ENCODE results near the gene GPR37. TPM values are rescaled to one million over a fixed set of nuclear protein-coding genes. Genes with fewer than 3 reads are reported as not detected.

Gene GPR37
- total and polyA plus RNA-seq, 8 donors = 2.0 to 6.9 (median 5.3) TPM

DNA sequence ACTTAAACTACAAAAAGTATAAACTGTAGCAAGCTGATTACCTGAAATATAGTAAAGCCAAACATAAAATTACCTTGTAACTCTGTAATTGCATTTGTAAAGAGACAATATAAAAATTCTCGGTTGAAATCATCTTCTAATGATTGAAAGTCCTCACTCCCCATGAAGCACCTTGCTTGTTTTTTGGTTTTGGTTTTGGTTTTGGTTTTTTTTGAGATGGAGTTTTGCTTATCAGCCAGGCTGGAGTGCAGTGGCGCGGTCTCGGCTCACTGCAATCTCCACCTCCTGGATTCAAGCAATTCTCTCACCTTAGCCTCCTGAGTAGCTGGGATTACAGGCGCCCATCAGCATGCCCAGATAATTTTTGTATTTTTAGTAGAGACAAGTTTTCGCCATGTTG is 33.9 kb upstream of the GPR37 start:
- intact Hi-C loops (cut with DNase I) = no loop called here
- DNase-seq = no peak
- no peak for ATAC-seq
- no peak overlapping the region for H3K4me3 ChIP-seq
- H3K27ac ChIP-seq = no peak overlapping the region
- peaks cover 0 to 2% of the 10 kb centered on the region in 2 donors for H3K9me3 ChIP-seq
- H3K36me3 ChIP-seq = no peaks in the 10 kb centered on the region
- TF ChIP-seq, protein P1, sequence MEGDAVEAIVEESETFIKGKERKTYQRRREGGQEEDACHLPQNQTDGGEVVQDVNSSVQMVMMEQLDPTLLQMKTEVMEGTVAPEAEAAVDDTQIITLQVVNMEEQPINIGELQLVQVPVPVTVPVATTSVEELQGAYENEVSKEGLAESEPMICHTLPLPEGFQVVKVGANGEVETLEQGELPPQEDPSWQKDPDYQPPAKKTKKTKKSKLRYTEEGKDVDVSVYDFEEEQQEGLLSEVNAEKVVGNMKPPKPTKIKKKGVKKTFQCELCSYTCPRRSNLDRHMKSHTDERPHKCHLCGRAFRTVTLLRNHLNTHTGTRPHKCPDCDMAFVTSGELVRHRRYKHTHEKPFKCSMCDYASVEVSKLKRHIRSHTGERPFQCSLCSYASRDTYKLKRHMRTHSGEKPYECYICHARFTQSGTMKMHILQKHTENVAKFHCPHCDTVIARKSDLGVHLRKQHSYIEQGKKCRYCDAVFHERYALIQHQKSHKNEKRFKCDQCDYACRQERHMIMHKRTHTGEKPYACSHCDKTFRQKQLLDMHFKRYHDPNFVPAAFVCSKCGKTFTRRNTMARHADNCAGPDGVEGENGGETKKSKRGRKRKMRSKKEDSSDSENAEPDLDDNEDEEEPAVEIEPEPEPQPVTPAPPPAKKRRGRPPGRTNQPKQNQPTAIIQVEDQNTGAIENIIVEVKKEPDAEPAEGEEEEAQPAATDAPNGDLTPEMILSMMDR (IDR thresholded peaks at IDR 0.05) = no peak
- H3K27me3 ChIP-seq = peaks cover 0 to 4% of the 10 kb centered on the region in 2 donors
- no peaks in the 10 kb centered on the region for H3K4me1 ChIP-seq

DNA sequence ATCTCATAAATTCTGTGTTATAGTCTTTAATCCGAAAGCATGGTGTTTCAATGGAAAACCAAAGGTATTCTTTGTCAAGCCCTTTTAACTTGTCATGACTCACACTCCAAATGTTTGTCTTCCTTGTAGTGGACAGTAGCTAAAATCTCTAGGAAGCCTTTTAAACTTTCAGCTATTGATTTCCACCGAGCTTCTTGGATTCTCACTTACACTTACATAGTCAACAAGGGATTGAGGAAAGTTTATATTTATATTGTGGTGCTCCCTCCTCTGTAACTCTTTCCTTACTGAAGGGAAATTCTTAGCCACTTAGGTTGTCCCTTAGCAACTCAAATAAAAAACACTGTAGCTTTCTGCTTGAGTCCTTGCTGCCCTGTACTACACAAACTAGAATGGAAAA is 31.2 kb upstream of the GPR37 start:
- DNase-seq (no peak), ATAC-seq (no peak)
- intact Hi-C loops (cut with DNase I) = no loop called here
- TF ChIP-seq, protein P1 (IDR thresholded peaks at IDR 0.05) = no peak
- no peaks in the 10 kb centered on the region for H3K36me3 ChIP-seq
- H3K4me3 ChIP-seq = no peak overlapping the region
- no peak overlapping the region for H3K27ac ChIP-seq
- no peaks in the 10 kb centered on the region for H3K4me1 ChIP-seq
- H3K27me3 ChIP-seq = peaks cover 0 to 4% of the 10 kb centered on the region in 2 donors
- H3K9me3 ChIP-seq = peaks cover 0 to 2% of the 10 kb centered on the region in 2 donors

DNA sequence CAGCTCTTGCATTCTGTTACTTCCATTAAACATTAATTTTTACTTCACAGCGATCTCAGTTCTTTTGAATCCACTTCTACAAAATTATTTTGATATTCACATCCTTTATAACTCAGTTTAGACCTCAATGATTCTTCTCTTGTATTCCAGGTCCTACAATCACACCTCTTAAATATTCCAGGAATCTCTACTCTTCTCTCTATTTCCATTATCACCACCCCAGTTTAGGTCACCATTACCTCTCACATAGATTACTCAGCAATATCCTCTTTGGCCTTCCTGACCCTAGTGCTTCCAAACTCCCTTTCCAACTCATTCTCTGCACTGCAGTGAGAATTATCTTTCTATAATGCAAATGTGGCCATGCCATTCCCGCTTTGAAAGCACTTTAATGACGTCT is 27.1 kb upstream of the GPR37 start:
- TF ChIP-seq, protein P1 (IDR thresholded peaks at IDR 0.05) = no peak
- H3K9me3 ChIP-seq = peaks cover 0 to 2% of the 10 kb centered on the region in 2 donors
- H3K27me3 ChIP-seq = peaks cover 0 to 4% of the 10 kb centered on the region in 2 donors
- no peak overlapping the region for H3K27ac ChIP-seq
- no peak overlapping the region for H3K4me3 ChIP-seq
- intact Hi-C loops (cut with DNase I) = no loop called here
- DNase-seq (no peak), ATAC-seq (no peak)
- no peaks in the 10 kb centered on the region for H3K36me3 ChIP-seq
- no peaks in the 10 kb centered on the region for H3K4me1 ChIP-seq

DNA sequence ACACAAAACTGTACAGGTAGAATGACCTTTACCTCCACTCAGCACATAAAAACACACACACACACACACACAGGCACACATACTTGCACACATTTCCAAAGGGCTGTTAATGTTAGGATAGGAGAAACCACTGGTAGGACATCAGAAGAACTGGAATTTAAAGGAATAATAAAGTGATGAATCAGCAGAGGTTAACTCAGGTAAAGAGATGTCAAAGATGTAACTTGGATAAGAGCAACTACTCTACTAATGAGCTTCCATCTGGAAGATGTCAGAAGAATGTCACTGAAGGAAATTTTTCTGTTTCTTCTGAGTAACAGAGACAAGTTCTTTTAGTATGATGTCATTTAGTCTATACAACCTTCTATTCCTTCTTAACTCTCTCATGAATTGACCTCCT is 26.4 kb upstream of the GPR37 start:
- TF ChIP-seq, protein P1 (IDR thresholded peaks at IDR 0.05) = no peak
- Histone ChIP-seq H3K36me3 (no peaks in the 10 kb centered on the region), H3K4me3 (no peak overlapping the region), H3K9me3 (peaks cover 0 to 2% of the 10 kb centered on the region in 2 donors), H3K27me3 (no peaks in the 10 kb centered on the region), H3K4me1 (no peaks in the 10 kb centered on the region), H3K27ac (no peak overlapping the region)
- no peak for ATAC-seq
- no peak for DNase-seq
- intact Hi-C loops (cut with DNase I) = no loop called here

DNA sequence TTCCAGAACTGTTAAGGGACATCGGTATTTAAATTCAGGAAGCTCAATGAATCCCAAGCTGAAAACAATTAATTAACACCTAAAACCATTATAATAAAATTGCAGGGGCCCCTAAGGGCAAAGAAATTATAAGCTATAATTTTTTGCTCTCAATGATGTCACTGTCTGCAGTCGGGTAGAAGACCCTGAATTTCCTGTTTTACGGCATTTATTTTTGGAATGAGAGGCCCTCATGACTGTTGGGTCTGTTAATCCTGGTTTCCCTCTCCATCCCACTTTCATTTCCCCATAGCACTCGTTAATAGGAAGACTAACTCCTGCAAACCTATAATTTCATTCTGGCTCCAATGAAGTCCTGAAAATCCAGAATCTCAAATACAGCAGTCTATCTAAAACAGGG is 25.8 kb upstream of the GPR37 start:
- H3K36me3 ChIP-seq = no peaks in the 10 kb centered on the region
- no peaks in the 10 kb centered on the region for H3K4me1 ChIP-seq
- peaks cover 0 to 2% of the 10 kb centered on the region in 2 donors for H3K9me3 ChIP-seq
- no peaks in the 10 kb centered on the region for H3K27me3 ChIP-seq
- H3K4me3 ChIP-seq = no peak overlapping the region
- no peak overlapping the region for H3K27ac ChIP-seq
- intact Hi-C loops (cut with DNase I) = no loop called here
- TF ChIP-seq, protein P1 (IDR thresholded peaks at IDR 0.05) = no peak
- DNase-seq (no peak), ATAC-seq (no peak)

Measured in left lung (tissue), 10 donors.